Measurements from ENCODE around the gene CCSER1.

Gene CCSER1

GRCh38 chr4:90128961-90129495, 1.8 kb downstream of the CCSER1 start:
- no peak for DNase-seq

DNA sequence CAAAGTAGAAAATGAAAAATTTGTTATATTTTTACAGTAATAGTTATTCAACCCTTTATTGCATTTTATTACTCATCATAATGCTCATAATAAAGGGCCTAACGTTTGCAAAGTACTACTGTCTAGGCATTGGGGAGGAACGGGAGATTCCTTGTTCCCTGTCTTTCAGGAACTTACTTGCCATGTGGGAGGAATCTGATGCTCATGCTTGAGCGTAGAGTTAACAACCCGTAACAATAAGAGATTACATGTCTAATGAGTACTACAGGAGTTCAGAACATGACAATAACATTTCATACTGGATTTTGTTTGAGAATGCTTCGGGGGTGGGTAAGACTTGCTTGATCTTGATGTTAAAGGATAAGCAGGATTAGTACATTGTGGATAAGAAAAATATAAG, 2.9 kb downstream of the CCSER1 start:
- DNase-seq: no peak

DNA sequence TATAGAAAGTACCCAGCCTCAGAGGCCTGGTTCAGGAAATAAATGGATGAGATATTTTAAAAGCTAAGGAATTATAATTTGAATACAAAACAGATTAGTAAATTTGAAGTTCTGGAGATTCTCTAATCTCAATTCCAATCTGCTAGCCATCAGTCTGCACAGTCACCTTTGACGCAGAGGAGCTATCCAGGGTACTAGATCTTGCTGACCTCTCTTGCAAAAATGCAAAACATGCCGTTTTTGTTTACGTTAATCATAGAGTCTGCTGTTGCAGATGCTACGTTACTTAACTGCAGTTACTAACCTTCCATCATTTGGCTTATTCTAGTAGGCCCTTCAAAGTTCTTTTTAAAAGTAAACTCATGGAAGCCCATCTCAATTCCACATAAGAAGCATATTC, 10.4 kb downstream of the CCSER1 start:
- no peak for DNase-seq

DNA sequence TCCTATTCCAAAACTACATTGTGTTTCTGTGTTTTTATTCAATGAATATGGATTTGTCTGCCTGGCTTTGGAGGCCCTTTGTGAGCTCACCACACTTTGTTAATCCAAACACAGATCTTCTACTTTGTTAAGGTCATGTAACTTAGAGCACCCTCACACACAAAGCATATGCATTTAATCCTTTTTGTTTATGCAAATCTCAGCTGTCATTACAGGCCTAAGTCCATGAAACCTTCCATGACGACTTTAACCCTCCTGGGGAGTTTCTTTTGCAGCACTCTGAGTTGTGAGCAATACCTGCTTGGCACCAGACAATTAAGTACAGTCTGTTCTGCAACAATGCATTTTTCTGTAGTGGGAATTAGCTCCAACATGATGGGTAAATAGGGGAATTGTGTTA, 14.9 kb downstream of the CCSER1 start:
- no peak for DNase-seq

DNA sequence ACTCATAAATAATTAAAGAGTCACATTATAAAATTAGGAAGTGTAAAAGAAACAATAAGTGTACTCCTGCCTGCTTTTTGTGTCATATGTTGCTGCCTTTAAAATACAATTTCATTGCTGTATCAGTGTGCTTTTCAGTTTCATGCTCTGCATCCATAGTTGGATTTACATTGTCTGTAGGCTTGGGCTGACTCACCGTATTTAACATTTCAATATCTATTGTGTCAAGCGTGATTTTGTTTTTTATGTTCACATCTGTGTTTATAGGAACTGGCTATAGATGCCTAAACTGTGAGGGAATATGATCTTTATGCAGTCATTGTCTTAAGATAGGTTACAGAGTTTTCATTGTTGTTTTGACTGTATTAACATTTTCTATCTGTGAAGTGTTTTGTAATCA, 18.1 kb downstream of the CCSER1 start:
- DNase-seq: no peak

GRCh38 chr4:90146306-90146705, 19.1 kb downstream of the CCSER1 start:
- DNase-seq: no peak

DNA sequence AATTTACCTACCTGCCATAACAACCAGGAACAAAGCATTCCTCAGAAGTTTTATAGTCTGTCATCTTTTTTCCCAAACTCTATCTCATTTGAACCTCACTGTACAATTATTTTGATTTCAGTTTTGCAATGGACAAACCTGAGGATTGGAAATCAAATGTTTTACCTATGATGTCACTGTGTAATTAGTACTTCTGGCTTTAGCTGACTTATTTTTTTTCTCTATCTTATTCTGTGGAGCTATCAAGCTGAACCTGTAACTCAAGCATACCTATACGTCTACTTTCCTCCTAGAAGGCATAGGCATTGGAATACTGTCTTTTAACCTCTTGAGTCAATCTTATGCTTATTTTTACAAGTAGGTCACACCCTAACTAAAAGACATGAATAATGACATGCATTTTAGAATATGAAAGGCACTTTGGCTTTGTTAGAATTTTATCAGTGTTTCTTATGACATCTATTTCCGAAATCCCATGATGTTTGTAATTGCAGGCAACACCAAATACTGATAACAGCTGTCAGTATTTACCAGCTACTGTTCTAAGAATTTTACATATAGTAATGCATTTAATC, 21.5 kb downstream of the CCSER1 start:
- DNase-seq: no peak

DNA sequence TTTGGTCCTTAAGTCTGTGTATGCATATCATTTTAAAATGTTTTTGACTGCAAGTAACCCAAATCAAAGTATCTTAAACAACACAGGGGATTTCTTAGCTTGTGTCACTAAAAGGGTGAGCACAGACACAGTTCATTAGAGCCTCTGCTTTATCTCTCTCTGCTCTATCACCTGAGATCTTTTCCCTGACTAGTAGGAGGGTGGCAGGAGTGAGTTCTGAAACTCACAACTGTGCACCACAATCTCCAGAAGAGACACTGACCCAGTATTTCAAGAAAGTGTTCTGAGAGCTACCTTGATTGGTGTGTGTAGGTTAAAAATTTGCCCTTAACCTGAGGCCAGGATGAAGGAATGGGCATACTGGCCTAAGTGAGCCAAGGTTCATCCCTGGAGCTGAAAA, 24.8 kb downstream of the CCSER1 start:
- no peak for DNase-seq

DNA sequence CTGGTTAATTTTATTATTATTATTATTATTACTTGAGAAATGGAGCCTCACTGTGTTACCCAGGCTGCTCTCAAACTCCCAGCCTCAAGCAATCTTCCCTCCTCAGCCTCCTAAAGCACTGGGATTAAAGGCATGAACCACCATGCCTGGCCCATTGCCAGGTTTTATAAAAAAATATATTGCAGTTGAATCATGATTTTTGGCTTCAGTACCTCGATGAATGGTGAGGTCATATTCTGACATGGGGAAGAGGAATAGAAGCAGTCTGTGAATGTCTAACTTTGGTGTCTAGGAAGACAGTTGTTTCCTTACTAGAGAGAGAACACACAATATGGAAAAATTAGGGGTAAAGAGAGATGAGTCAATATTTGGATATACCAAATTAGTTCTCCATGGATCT, 32.0 kb downstream of the CCSER1 start:
- DNase-seq: peak; percentile 79

DNA sequence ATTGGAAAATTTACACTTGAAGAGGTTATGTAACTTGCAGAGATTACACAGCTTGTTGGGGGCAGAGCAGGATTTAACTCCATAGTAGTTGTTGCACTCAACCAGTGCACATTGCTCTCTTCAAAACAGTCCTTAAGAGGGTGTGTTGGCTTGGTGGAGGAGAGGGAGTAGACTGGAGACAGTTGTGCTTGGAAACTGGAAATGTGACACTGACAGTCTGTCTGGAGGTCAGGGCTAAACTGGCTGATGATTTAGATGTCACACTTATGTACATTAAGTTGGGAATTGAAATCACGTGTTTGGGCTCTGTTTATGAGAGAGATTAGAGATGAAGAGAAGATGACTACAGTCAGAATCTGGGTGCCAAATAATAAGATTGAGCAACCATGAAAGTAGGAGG, 32.9 kb downstream of the CCSER1 start:
- no peak for DNase-seq

GRCh38 chr4:90162566-90162965, 35.4 kb downstream of the CCSER1 start:
- DNase-seq: no peak

GRCh38 chr4:90163872-90164271, 36.7 kb downstream of the CCSER1 start:
- no peak for DNase-seq

DNA sequence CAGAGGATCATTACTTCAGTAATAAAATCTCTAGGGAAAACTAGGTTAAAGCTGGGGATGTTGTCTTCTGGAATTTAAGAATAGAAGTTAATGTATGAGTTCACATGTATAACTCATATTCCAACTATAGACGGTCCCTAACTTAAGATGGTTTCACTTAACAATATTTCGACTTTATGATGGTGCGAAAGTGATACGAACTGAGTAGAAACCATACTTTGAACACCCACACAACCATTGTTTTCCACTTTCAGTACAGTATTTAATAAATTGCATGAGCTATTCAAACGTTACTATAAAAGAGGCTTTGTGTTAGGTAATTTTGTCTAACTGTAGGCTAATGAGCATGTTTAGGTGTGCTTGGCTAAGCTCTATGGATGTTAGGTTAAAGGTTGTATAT, 38.7 kb downstream of the CCSER1 start:
- no peak for DNase-seq

- DNase-seq: no peak
Measured at GRCh38 chr4:90171491-90171890, 44.3 kb downstream of the CCSER1 start.

DNA sequence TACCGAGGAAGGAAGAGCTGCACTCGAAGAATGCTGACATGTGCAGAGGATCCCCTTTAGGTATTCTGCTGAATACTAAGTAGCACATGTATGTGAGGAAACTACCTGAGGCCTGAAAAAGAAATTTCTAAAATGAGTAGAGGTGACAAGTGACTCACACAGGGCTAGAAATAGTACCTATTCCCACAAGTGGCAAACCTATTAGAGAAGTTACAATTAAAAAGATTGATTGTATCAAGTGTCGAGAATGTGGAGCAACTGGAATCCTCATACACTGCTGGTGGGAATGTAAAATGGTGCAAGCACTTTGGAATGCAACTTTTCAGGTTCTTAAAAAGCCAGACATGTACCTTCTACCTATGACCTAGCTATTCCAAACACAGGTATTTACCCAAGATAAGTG, 47.4 kb downstream of the CCSER1 start:
- no peak for DNase-seq

- DNase-seq: peak; percentile 32
Measured at GRCh38 chr4:90181644-90182043, 54.5 kb downstream of the CCSER1 start.

DNA sequence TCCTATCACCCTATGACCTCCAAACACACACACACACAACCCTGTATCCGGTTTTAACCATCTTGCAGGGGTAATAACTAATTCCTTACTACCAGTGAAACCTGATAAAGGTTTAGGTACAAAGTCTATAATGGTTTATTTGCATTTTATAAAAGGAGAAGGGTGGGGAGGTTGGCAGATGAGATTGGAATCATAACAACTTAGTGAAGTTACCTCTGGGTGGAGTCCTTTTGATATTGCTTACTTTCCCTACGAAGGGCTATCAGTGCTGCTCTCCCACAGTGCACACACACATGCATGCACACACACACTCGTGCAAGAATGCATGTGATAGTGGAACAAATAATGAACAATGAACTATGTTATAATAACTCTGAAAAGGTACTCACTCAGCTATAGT, 56.1 kb downstream of the CCSER1 start:
- no peak for DNase-seq

DNA sequence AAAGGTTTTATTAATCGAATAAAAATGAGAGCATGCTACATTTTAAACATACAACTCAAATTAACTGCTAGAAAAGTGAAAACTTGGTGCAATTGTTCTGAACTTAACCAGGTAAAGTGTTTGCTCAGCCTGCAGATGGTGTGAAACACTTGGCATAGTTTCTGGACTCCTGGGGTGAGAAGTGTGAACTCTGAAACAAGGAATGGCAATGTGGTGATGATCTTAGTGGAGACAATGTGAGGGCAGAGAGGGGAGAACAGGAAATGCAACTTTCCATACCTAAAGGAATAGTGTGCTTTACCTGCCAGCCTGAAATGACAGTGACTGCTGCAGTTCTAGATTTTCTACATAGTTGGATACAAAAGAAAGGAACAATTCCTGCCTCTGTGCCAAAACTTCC, 57.4 kb downstream of the CCSER1 start:
- no peak for DNase-seq

- DNase-seq: no peak
Measured at GRCh38 chr4:90185416-90185815, 58.2 kb downstream of the CCSER1 start.

DNA sequence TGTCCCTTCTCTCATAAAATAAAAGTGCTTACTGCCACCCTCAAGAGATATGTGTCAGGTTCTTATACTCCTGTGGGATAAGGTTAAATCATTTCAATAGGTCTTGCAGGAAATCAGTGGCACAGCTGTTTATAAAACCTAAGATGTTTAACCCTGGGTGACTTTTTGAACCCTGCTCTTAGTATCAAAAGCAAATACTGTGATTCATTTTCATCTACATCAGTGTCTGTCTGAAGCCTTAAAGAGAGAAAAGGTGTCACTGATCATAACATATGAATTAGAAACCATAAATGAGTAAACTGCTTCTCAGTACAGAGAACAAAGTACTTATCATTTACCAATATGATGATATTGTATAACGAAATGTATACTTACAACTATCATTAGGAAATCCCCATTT, 59.0 kb downstream of the CCSER1 start:
- no peak for DNase-seq

GRCh38 chr4:90187148-90187884, 60.1 kb downstream of the CCSER1 start:
- peak; percentile 44 for DNase-seq

GRCh38 chr4:90189178-90189577, 62.0 kb downstream of the CCSER1 start:
- DNase-seq: no peak

- peak; percentile 58 for DNase-seq
Measured at GRCh38 chr4:90189946-90190345, 62.8 kb downstream of the CCSER1 start.

DNA sequence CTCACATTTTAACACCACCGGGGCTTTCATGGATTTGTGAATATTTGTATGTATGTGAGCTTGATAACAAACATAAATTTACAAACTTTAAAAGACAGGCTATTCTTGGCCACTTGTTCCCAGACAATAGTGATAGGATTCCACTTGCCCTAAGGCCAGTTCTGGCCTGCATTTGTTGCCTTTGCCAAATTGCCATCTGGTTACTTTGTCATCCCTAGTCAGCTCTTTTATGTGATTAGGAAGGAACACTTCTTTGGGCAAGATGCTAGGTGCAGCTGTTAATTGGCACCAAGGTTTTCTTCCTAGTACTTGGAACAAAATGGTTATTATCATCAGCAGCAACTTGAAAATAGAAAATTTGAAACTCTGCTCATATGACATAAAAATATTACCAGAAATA, 63.3 kb downstream of the CCSER1 start:
- DNase-seq: peak; percentile 76
